ELF-1 (cell line): ENCODE results near the gene EEA1.
"Not testable (repeated sequence)": the region's sequence is repeated elsewhere in the genome, so short reads cannot be mapped to it uniquely, and the experiment has no call there.

Source experiments
- DNase-seq: peaks from one replicate; pipeline ENCODE4 v3.0.0-alpha.2; 2016; ENCODE audit warnings: low read depth, low spot score

Gene EEA1

GRCh38 chr12:92810370-92810769, 118.7 kb downstream of the EEA1 start:
- DNase-seq: no peak

GRCh38 chr12:92803903-92804302, 125.2 kb downstream of the EEA1 start:
- no peak for DNase-seq

- DNase-seq: no peak
These were observed 126.2 kb downstream of the EEA1 start for GRCh38 chr12:92802906-92803305.

GRCh38 chr12:92796650-92797049, 132.4 kb downstream of the EEA1 start:
- no peak for DNase-seq

GRCh38 chr12:92794814-92795213, 134.3 kb downstream of the EEA1 start:
- no peak for DNase-seq

GRCh38 chr12:92794356-92794755, 134.7 kb downstream of the EEA1 start:
- not testable (repeated sequence) for DNase-seq

GRCh38 chr12:92786045-92786444, 143.1 kb downstream of the EEA1 start:
- no peak for DNase-seq

- no peak for DNase-seq
These were observed 143.5 kb downstream of the EEA1 start for GRCh38 chr12:92785563-92785950.

GRCh38 chr12:92784797-92785562, 144.1 kb downstream of the EEA1 start:
- peak; percentile 34 for DNase-seq

- no peak for DNase-seq
These were observed 144.7 kb downstream of the EEA1 start for GRCh38 chr12:92784356-92784755.

- DNase-seq: no peak
These were observed 149.2 kb downstream of the EEA1 start for GRCh38 chr12:92779902-92780301.

- DNase-seq: no peak
These were observed 150.6 kb downstream of the EEA1 start for GRCh38 chr12:92778525-92778924.

- DNase-seq: no peak
These were observed 153.7 kb downstream of the EEA1 start for GRCh38 chr12:92775416-92775815.

GRCh38 chr12:92771001-92771400, 158.1 kb downstream of the EEA1 start:
- no peak for DNase-seq

GRCh38 chr12:92769124-92769901, 159.8 kb downstream of the EEA1 start:
- no peak for DNase-seq

GRCh38 chr12:92765871-92766270, 163.2 kb downstream of the EEA1 start:
- DNase-seq: no peak

- no peak for DNase-seq
These were observed 164.3 kb downstream of the EEA1 start for GRCh38 chr12:92764831-92765230.

GRCh38 chr12:92762773-92763172, 166.3 kb downstream of the EEA1 start:
- DNase-seq: no peak

- peak; percentile 39 for DNase-seq
These were observed 169.3 kb downstream of the EEA1 start for GRCh38 chr12:92759634-92760268.

GRCh38 chr12:92757597-92758121, 171.4 kb downstream of the EEA1 start:
- no peak for DNase-seq

GRCh38 chr12:92756898-92757596, 172.0 kb downstream of the EEA1 start:
- no peak for DNase-seq
